SK-N-SH (cell line): ENCODE measurements around the gene RBP5. TPM values are rescaled to one million over a fixed set of nuclear protein-coding genes. Genes with fewer than 3 reads are reported as not detected.

Experiments used
- CTCF ChIA-PET: fragments of 300-600, 350-600 bp; formaldehyde crosslinking; extraction: SDS; loops from one replicate; lab custom pipeline; 2021; lab: Yijun Ruan, JAX
- POLR2A ChIA-PET: fragments of 350-600 bp; sonication (Branson Sonifier 250); formaldehyde crosslinking; extraction: SDS; loops from one replicate; lab custom pipeline; 2020; ENCODE audit warnings: antibody characterized with exemption, inconsistent platforms; lab: Yijun Ruan, JAX
- DNase-seq: peaks from one replicate; pipeline ENCODE4 v3.0.0; 2012
- H2AFZ ChIP-seq: fragments of 200-600 bp; sonication (generic); 2 replicates; pipeline ENCODE4 v1.8.1; 2016; ENCODE audit warnings: antibody characterized with exemption, mild to moderate bottlenecking, low read depth
- H3F3A ChIP-seq: fragments of 200-600 bp; sonication (generic); replicated peaks from 2 replicates; pipeline ENCODE3; 2016; ENCODE audit warnings: antibody characterized with exemption, mild to moderate bottlenecking; ENCODE audit not compliant: insufficient read depth
- H3K27ac ChIP-seq, 2 experiments: fragments of 200-500 bp in 1 of 2; fragments of 200-600 bp in 1 of 2; sonication (Bioruptor generic) in 1 of 2; sonication (generic), shearing (Covaris generic) in 1 of 2; 2 replicates each; pipeline versions ENCODE4 v1.5.1 to v1.6.1; 2014 to 2016; ENCODE audit warnings: low read depth in 2 of 2, inconsistent platforms in 1 of 2, low read length in 1 of 2, mild to moderate bottlenecking in 1 of 2, mixed read lengths in 1 of 2
- H3K27me3 ChIP-seq: fragments of 200-600 bp; sonication (generic), shearing (Covaris generic); 2 replicates; pipeline ENCODE4 v1.6.1; 2016; ENCODE audit warnings: mixed run types; ENCODE audit not compliant: insufficient read depth
- H3K36me3 ChIP-seq, 2 experiments: fragments of 200-500 bp in 1 of 2; fragments of 200-600 bp in 1 of 2; sonication (Bioruptor generic) in 1 of 2; sonication (generic) in 1 of 2; replicated peaks in 1 of 2; 2 replicates each; pipeline versions ENCODE3 to v1.5.1; 2014 to 2016; ENCODE audit warnings: low read length in 1 of 2, mild to moderate bottlenecking in 1 of 2; ENCODE audit not compliant: insufficient read depth in 2 of 2, control insufficient read depth in 1 of 2
- H3K4me1 ChIP-seq, 2 experiments: fragments of 200-500 bp in 1 of 2; fragments of 200-600 bp in 1 of 2; sonication (Bioruptor generic) in 1 of 2; sonication (generic), shearing (Covaris generic) in 1 of 2; 2 replicates each; pipeline versions ENCODE4 v1.5.1 to v1.6.1; 2014 to 2016; ENCODE audit warnings: low read depth in 1 of 2, low read length in 1 of 2, mixed run types in 1 of 2; ENCODE audit not compliant: insufficient read depth in 2 of 2, control insufficient read depth in 1 of 2
- H3K4me2 ChIP-seq: fragments of 200-600 bp; sonication (generic), shearing (Covaris generic); 2 replicates; pipeline ENCODE4 v1.6.1; 2017; ENCODE audit warnings: mixed run types
- H3K4me3 ChIP-seq, 2 experiments: fragments of 200-500 bp in 1 of 2; fragments of 200-600 bp in 1 of 2; sonication (Bioruptor generic) in 1 of 2; sonication (generic), shearing (Covaris generic) in 1 of 2; 2 replicates each; pipeline versions ENCODE4 v1.5.1 to v1.8.1; 2014 to 2016; ENCODE audit warnings: low read depth in 2 of 2, inconsistent platforms in 1 of 2, low read length in 1 of 2, mild to moderate bottlenecking in 1 of 2, mixed read lengths in 1 of 2, moderate library complexity in 1 of 2
- H3K79me2 ChIP-seq: fragments of 200-600 bp; sonication (generic); 2 replicates; pipeline ENCODE4 v1.8.1; 2017; ENCODE audit warnings: mild to moderate bottlenecking; ENCODE audit not compliant: insufficient read depth
- H3K9ac ChIP-seq: fragments of 200-600 bp; sonication (generic); 2 replicates; pipeline ENCODE4 v1.6.1; 2017; ENCODE audit warnings: mixed run types
- H3K9me2 ChIP-seq: fragments of 200-600 bp; sonication (generic); 2 replicates; pipeline ENCODE4 v1.6.1; 2017; ENCODE audit warnings: mixed run types
- H3K9me3 ChIP-seq: fragments of 200-600 bp; sonication (generic); 2 replicates; pipeline ENCODE4 v1.6.1; 2017; ENCODE audit warnings: mixed run types, mild to moderate bottlenecking, moderate library complexity
- H4K20me1 ChIP-seq: fragments of 200-600 bp; sonication (generic); 2 replicates; pipeline ENCODE4 v1.6.1; 2017; ENCODE audit warnings: mild to moderate bottlenecking, mixed run types; ENCODE audit not compliant: insufficient read depth
- EP300 ChIP-seq, 2 experiments: IDR thresholded peaks; 2 replicates each; pipeline versions ENCODE4 v1.4.0 to v1.6.1; 2012; ENCODE audit warnings: borderline replicate concordance in 1 of 2, low read depth in 1 of 2, low read length in 1 of 2
- EZH2phosphoT487 ChIP-seq: fragments of 200-600 bp; sonication (generic); IDR thresholded peaks from 2 replicates; pipeline ENCODE4 v1.6.1; 2017; ENCODE audit warnings: low read depth, mixed run types, mild to moderate bottlenecking, antibody characterized with exemption, moderate library complexity, borderline replicate concordance
- GABPA ChIP-seq: IDR thresholded peaks from 2 replicates; pipeline ENCODE4 v1.4.0; 2012; ENCODE audit warnings: low read depth, mild to moderate bottlenecking
- GATA2 ChIP-seq: sonication (generic); formaldehyde crosslinking; IDR thresholded peaks from 2 replicates; pipeline ENCODE4 v1.5.0; 2020; ENCODE audit warnings: mild to moderate bottlenecking, missing genetic modification reagents
- JUND ChIP-seq: IDR thresholded peaks from 2 replicates; pipeline ENCODE4 v1.4.0; 2012
- MAX ChIP-seq: IDR thresholded peaks from 2 replicates; pipeline ENCODE4 v1.4.0; 2012; ENCODE audit warnings: low read depth
- MEF2A ChIP-seq: IDR thresholded peaks from 2 replicates; pipeline ENCODE4 v1.4.0; 2012; ENCODE audit warnings: low read depth, borderline replicate concordance
- PBX3 ChIP-seq: IDR thresholded peaks from 2 replicates; pipeline ENCODE4; 2012
- POLR2AphosphoS5 ChIP-seq: IDR thresholded peaks from 2 replicates; pipeline ENCODE4 v1.6.1; 2012; ENCODE audit warnings: low read depth, low read length
- RAD21 ChIP-seq: IDR thresholded peaks from 2 replicates; pipeline ENCODE4 v1.6.1; 2012; ENCODE audit warnings: mild to moderate bottlenecking, low read length
- RCOR1 ChIP-seq: fragments of 150-350 bp; IDR thresholded peaks from 2 replicates; pipeline ENCODE4 v1.6.1; 2017; ENCODE audit warnings: antibody characterized with exemption, low read length
- RXRA ChIP-seq: IDR thresholded peaks from 2 replicates; pipeline ENCODE4 v1.4.0; 2012; ENCODE audit warnings: low read depth, mild to moderate bottlenecking, borderline replicate concordance
- TCF12 ChIP-seq: IDR thresholded peaks from 2 replicates; pipeline ENCODE4 v1.4.0; 2012
- TEAD4 ChIP-seq: IDR thresholded peaks from 2 replicates; pipeline ENCODE4 v1.4.0; 2012; ENCODE audit warnings: mild to moderate bottlenecking, borderline replicate concordance; ENCODE audit not compliant: insufficient read depth
- USF2 ChIP-seq: fragments of 150-350 bp; IDR thresholded peaks from 2 replicates; pipeline ENCODE4 v1.6.1; 2017; ENCODE audit warnings: antibody characterized with exemption, low read length, low read depth, borderline replicate concordance
- YY1 ChIP-seq: IDR thresholded peaks from 2 replicates; pipeline ENCODE4 v1.4.0; 2012; ENCODE audit warnings: low read depth, mild to moderate bottlenecking
- ZBTB33 ChIP-seq: IDR thresholded peaks from 2 replicates; pipeline ENCODE4 v1.4.0; 2012; ENCODE audit warnings: low read depth, borderline replicate concordance
- WGBS: methylation state at CpG from one replicate; pipeline ENCODE4 v1.1.6; 2017; ENCODE audit warnings: low lambda C conversion rate; 5-methylcytosine and 5-hydroxymethylcytosine counted together
- polyA plus RNA-seq, 3 experiments: library from polyadenylated mRNA; depleted of rRNA; stranded (reverse); fragments of >200 nt; gene quantifications; 2 replicates each; pipeline ENCODE4 v1.2.3, GENCODE V29; 2012

RBP5 gene
- polyA plus RNA-seq, 1 of the 3 experiments (the other 2 are of a cell fraction), result 0.12 TPM

GRCh38 chr12:7076493-7076892 lies 52.2 kb downstream of the RBP5 start (continued):
- TF ChIP-seq ZBTB33 (no peak), RCOR1 (no peak), GABPA (no peak), PBX3 (no peak), TEAD4 (no peak)
- TF ChIP-seq, all 33 proteins: peak for 0

GRCh38 chr12:7075939-7076338 lies 52.8 kb downstream of the RBP5 start:
- Histone ChIP-seq H3K79me2 (no peaks in the 10 kb centered on the region), H3K27ac (no peak overlapping the region), H3K4me1 (peaks cover 0 to 3% of the 10 kb centered on the region in 2 experiments; a peak in 1 of 4 replicates), H3K9me3 (no peaks in the 10 kb centered on the region), H3F3A (peaks cover 7% of the 10 kb centered on the region), H2AFZ (no peak overlapping the region), H3K36me3 (no peaks in the 10 kb centered on the region), H3K27me3 (peaks cover 11% of the 10 kb centered on the region; the same call in 1 of the 2 replicates), H3K4me2 (no peak overlapping the region), H3K9ac (no peak overlapping the region), H4K20me1 (no peaks in the 10 kb centered on the region), H3K4me3 (no peak overlapping the region), H3K9me2 (no peaks in the 10 kb centered on the region)
- ChIA-PET POLR2A (no interaction called here), CTCF (interaction anchor here (0.9 to 1.8 kb wide), 5 partner anchors 12 to 33 kb away, joined by 3 to 7 read pairs (median 3); partner anchors contain the start of gene C1RL)
- TF ChIP-seq RAD21 (no peak), TCF12 (no peak), RXRA (no peak), USF2 (no peak), TEAD4 (no peak), POLR2AphosphoS5 (no peak), JUND (no peak), MAX (no peak), YY1 (no peak), RCOR1 (no peak), EZH2phosphoT487 (no peak), MEF2A (no peak), EP300 (IDR thresholded peaks at IDR 0.05; ENCODE audit: borderline replicate concordance in 1 of 2, low read depth in 1 of 2, low read length in 1 of 2) (no peak), PBX3 (no peak), GATA2 (no peak)
- 56% methylated on average over 3 of the region's 3 CpGs for WGBS
- DNase-seq, result no peak
